Kidney epithelial cell (primary cell): ENCODE data around the gene MKLN1. TPM values are rescaled to one million over a fixed set of nuclear protein-coding genes. Genes with fewer than 3 reads are reported as not detected.

Source experiments
- DNase-seq: peaks from one replicate; pipeline ENCODE4 v3.0.0-alpha.2; 2010; ENCODE audit warnings: low read depth
- H3K27me3 ChIP-seq: 2 replicates; pipeline ENCODE4 v1.6.0; 2011; ENCODE audit warnings: low read length; ENCODE audit not compliant: control insufficient read depth, insufficient read depth
- H3K36me3 ChIP-seq: 2 replicates; pipeline ENCODE4 v1.5.1; 2011; ENCODE audit warnings: low read length; ENCODE audit not compliant: control insufficient read depth, insufficient read depth
- H3K4me3 ChIP-seq: 2 replicates; pipeline ENCODE4 v1.5.1; 2011; ENCODE audit warnings: low read depth, mild to moderate bottlenecking, control low read depth, low read length
- total RNA-seq: library from RNA; depleted of rRNA; stranded (reverse); fragments of >200 nt; gene quantifications from 2 replicates; pipeline ENCODE4 v1.2.3, GENCODE V29; 2015
- TF ChIP-seq, protein P1 (sequence below): IDR thresholded peaks from 2 replicates; pipeline ENCODE4 v1.5.1; 2011; ENCODE audit warnings: mild to moderate bottlenecking, moderate library complexity, low read length, control low read depth, inconsistent platforms; ENCODE audit not compliant: insufficient read depth, poor library complexity, severe bottlenecking

The MKLN1 gene
- total RNA-seq, 1 donor from 2014 or later = 18.8 TPM

GRCh38 chr7:131322061-131322460 lies 5.6 kb upstream of the MKLN1 start:
- TF ChIP-seq, protein P1, sequence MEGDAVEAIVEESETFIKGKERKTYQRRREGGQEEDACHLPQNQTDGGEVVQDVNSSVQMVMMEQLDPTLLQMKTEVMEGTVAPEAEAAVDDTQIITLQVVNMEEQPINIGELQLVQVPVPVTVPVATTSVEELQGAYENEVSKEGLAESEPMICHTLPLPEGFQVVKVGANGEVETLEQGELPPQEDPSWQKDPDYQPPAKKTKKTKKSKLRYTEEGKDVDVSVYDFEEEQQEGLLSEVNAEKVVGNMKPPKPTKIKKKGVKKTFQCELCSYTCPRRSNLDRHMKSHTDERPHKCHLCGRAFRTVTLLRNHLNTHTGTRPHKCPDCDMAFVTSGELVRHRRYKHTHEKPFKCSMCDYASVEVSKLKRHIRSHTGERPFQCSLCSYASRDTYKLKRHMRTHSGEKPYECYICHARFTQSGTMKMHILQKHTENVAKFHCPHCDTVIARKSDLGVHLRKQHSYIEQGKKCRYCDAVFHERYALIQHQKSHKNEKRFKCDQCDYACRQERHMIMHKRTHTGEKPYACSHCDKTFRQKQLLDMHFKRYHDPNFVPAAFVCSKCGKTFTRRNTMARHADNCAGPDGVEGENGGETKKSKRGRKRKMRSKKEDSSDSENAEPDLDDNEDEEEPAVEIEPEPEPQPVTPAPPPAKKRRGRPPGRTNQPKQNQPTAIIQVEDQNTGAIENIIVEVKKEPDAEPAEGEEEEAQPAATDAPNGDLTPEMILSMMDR = no peak
- DNase-seq = no peak
- Histone ChIP-seq H3K4me3 (no peak overlapping the region), H3K36me3 (no peaks in the 10 kb centered on the region), H3K27me3 (no peaks in the 10 kb centered on the region)

DNA sequence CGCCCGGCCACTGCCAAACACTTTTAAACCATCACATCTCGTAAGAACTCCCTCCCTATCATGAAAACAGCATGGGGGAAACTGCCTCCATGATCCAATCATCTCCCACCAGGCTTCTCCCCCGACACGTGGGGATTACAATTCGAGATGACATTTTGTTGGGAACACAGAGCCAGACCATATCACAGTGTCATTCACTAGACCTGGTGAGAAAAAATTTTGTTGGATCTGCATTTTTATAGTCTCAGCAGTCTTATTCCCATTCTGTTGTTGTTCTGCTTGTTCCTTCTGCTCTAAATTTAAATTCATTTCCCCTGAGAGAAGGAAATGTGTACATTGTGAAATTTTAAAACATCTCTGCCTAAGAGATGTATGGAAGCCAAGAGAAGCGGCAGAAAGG lies 4.8 kb upstream of the MKLN1 start:
- Histone ChIP-seq H3K4me3 (no peak overlapping the region), H3K36me3 (no peaks in the 10 kb centered on the region), H3K27me3 (no peaks in the 10 kb centered on the region)
- no peak for DNase-seq
- TF ChIP-seq, protein P1 = no peak

GRCh38 chr7:131325179-131325840 lies 2.4 kb upstream of the MKLN1 start:
- TF ChIP-seq, protein P1 = no peak
- DNase-seq = no peak
- H3K36me3 ChIP-seq = no peaks in the 10 kb centered on the region
- H3K4me3 ChIP-seq = no peak overlapping the region
- no peaks in the 10 kb centered on the region for H3K27me3 ChIP-seq

GRCh38 chr7:131326576-131326975 lies 1.1 kb upstream of the MKLN1 start:
- TF ChIP-seq, protein P1 = no peak
- Histone ChIP-seq H3K4me3 (no peak overlapping the region), H3K27me3 (no peaks in the 10 kb centered on the region), H3K36me3 (no peaks in the 10 kb centered on the region)
- no peak for DNase-seq

GRCh38 chr7:131327049-131327625 lies 539 bp upstream of the MKLN1 start:
- no peaks in the 10 kb centered on the region for H3K36me3 ChIP-seq
- no peak for DNase-seq
- peak overlapping the region; percentile 95 for H3K4me3 ChIP-seq
- no peaks in the 10 kb centered on the region for H3K27me3 ChIP-seq
- TF ChIP-seq, protein P1 = no peak
